ENCODE measurements around the gene LDLRAP1. TPM values are rescaled to one million over a fixed set of nuclear protein-coding genes. Genes with fewer than 3 reads are reported as not detected.

The LDLRAP1 gene
- total RNA-seq, 2 donors from 2014 or later, result 35.7 to 40.1 TPM

- TF ChIP-seq, protein P1, sequence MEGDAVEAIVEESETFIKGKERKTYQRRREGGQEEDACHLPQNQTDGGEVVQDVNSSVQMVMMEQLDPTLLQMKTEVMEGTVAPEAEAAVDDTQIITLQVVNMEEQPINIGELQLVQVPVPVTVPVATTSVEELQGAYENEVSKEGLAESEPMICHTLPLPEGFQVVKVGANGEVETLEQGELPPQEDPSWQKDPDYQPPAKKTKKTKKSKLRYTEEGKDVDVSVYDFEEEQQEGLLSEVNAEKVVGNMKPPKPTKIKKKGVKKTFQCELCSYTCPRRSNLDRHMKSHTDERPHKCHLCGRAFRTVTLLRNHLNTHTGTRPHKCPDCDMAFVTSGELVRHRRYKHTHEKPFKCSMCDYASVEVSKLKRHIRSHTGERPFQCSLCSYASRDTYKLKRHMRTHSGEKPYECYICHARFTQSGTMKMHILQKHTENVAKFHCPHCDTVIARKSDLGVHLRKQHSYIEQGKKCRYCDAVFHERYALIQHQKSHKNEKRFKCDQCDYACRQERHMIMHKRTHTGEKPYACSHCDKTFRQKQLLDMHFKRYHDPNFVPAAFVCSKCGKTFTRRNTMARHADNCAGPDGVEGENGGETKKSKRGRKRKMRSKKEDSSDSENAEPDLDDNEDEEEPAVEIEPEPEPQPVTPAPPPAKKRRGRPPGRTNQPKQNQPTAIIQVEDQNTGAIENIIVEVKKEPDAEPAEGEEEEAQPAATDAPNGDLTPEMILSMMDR (IDR thresholded peaks at IDR 0.05), result no peak
- Histone ChIP-seq H3K4me3 (no peak overlapping the region), H3K9ac (ENCODE audit: low read depth in 2 of 2, low read length in 2 of 2) (no peak overlapping the region), H3K36me3 (no peaks in the 10 kb centered on the region), H3K27me3 (no peaks in the 10 kb centered on the region), H3K27ac (no peak overlapping the region), H3K9me3 (no peaks in the 10 kb centered on the region), H3K4me1 (peaks cover 6% of the 10 kb centered on the region)
- no peak for DNase-seq
- intact Hi-C loops (cut with DNase I), result loop anchor here (5.0 kb wide), 1 partner anchor 130 kb away; no protein-coding TSS in a partner anchor
These were observed 69.0 kb downstream of the LDLRAP1 start for GRCh38 chr1:25612421-25612820.

DNA sequence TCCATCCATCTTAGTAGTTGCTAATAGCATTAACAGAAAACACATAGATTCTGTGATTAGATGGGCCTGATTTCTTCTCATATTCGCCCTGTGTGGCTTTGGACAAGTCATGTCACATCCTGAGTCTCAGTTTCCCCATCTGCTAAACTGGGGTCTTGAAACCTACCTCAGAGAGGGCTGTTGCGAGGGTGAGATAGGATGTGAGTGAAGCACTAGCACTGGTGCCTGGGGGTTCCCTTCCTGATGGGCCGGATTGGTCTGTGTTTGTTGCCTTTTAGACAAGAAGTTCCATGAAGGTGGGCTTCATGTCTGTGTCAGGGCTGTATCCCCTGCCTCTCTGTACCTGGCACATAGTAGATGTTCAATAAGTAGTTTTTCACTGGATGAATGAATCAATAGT lies 69.7 kb downstream of the LDLRAP1 start:
- no peak overlapping the region for H3K9ac ChIP-seq (ENCODE audit: low read depth in 2 of 2, low read length in 2 of 2)
- H3K9me3 ChIP-seq, result no peaks in the 10 kb centered on the region
- H3K27ac ChIP-seq, result no peak overlapping the region
- no peak for DNase-seq
- peaks cover 7% of the 10 kb centered on the region for H3K27me3 ChIP-seq
- H3K36me3 ChIP-seq, result no peaks in the 10 kb centered on the region
- no peak overlapping the region for H3K4me3 ChIP-seq
- H3K4me1 ChIP-seq, result peaks cover 6% of the 10 kb centered on the region
- intact Hi-C loops (cut with DNase I), result loop anchor here (5.0 kb wide), 1 partner anchor 129 kb away; no protein-coding TSS in a partner anchor
- TF ChIP-seq, protein P1 (IDR thresholded peaks at IDR 0.05), result no peak

DNA sequence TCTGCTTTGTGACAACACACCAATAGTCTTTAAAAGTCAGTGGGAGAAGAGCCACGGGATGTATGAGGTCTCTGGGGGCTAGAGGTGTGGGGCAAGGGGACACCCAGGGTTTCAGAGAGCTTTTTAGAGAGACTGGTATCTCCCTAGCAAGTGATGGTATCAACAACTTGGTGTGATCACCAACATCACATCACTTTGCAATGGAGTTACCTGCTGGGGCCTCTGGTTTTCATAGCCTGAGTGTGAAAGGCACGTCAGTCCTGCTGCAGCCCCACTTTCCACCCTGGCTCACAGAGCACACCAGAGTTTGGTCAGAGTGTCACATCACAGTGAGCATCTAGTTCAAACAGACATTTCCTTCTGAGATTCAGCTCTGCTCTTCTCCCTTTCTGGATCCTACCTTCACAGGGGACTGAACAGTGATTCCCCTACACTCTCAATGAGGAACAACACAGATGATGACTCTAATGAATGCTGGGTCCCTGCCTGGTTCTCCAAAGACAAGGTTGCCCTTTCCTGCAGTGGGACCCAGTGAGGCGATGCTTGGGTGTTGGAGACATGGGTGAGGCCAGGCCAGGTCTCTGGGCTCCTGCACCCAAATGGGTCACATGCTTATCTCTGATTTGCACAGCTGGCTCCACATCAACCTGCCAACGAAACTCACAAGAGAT lies 71.2 kb downstream of the LDLRAP1 start:
- TF ChIP-seq, protein P1 (IDR thresholded peaks at IDR 0.05), result no peak
- no peaks in the 10 kb centered on the region for H3K9me3 ChIP-seq
- DNase-seq, result no peak
- H3K4me1 ChIP-seq, result peaks cover 10% of the 10 kb centered on the region
- no peak overlapping the region for H3K9ac ChIP-seq (ENCODE audit: low read depth in 2 of 2, low read length in 2 of 2)
- no peaks in the 10 kb centered on the region for H3K36me3 ChIP-seq
- H3K4me3 ChIP-seq, result no peak overlapping the region
- no peak overlapping the region for H3K27ac ChIP-seq
- intact Hi-C loops (cut with DNase I), result loop anchor here (5.0 kb wide), 2 partner anchors 78 to 128 kb away; no protein-coding TSS in a partner anchor
- peaks cover 16% of the 10 kb centered on the region for H3K27me3 ChIP-seq

DNA sequence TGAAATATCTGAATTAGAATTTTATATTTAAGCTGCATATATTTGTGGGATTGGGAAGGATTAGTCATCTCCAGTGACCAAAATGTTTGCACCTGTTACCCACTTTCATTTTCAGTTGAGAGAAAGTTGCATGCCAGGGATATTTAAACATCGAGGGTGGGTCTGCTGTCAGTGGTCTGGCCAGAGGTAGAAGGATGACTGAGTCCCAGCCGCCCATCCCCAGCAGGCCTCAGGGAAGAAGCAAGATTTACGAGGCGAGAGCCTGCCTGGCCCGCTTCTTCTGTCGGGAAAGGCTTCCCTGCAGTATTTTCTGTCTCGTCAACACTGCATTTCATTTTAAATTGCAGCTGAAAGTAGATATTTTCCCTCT lies 71.8 kb downstream of the LDLRAP1 start:
- intact Hi-C loops (cut with DNase I), result loop anchor here (5.0 kb wide), 1 partner anchor 77 kb away; no protein-coding TSS in a partner anchor
- Histone ChIP-seq H3K27me3 (peaks cover 16% of the 10 kb centered on the region), H3K27ac (no peak overlapping the region), H3K4me1 (peaks cover 10% of the 10 kb centered on the region), H3K4me3 (no peak overlapping the region), H3K9ac (ENCODE audit: low read depth in 2 of 2, low read length in 2 of 2) (no peak overlapping the region), H3K9me3 (no peaks in the 10 kb centered on the region), H3K36me3 (no peaks in the 10 kb centered on the region)
- TF ChIP-seq, protein P1 (IDR thresholded peaks at IDR 0.05), result no peak
- DNase-seq, result no peak

DNA sequence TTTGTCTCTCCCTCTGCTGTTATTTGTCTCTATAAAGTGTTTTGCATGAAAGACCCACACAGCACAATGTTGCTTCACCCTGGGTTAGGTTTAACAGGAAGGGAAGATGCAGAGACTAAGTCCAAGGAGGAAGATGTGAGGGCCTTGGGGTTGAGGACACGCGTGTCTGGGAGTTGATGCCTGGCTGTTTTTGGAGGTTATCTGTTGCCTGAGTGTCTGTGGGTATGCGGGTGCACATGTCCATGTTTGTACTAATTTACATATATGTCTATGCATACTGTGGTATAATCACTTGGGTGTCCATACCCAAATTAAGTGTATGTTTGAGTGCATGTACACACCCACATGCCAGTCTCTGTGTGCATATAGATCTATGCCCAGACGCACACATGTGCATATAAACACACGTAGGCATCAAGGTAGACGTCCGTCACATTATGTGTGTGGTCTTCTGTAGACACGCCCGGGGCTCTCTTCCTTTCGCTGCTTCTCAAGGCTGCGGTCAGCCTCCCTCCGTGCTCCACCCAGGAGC lies 72.2 kb downstream of the LDLRAP1 start:
- peak overlapping the region; percentile 21 to 60 for H3K9ac ChIP-seq (ENCODE audit: low read depth in 2 of 2, low read length in 2 of 2)
- DNase-seq, result no peak
- TF ChIP-seq, protein P1 (IDR thresholded peaks at IDR 0.05), result no peak
- H3K4me3 ChIP-seq, result peak overlapping the region; percentile 46
- H3K4me1 ChIP-seq, result peaks cover 10% of the 10 kb centered on the region
- H3K36me3 ChIP-seq, result no peaks in the 10 kb centered on the region
- H3K27me3 ChIP-seq, result peaks cover 16% of the 10 kb centered on the region
- intact Hi-C loops (cut with DNase I), result loop anchor here (5.0 kb wide), 1 partner anchor 77 kb away; no protein-coding TSS in a partner anchor
- H3K27ac ChIP-seq, result peak overlapping the region; percentile 57
- no peaks in the 10 kb centered on the region for H3K9me3 ChIP-seq

Measured in colonic mucosa (tissue), 4 donors.